Body of pancreas (tissue), 4 donors: Measurements from ENCODE around the gene C1QBP. TPM values are rescaled to one million over a fixed set of nuclear protein-coding genes. Genes with fewer than 3 reads are reported as not detected.
"Not testable (repeated sequence)": the region's sequence is repeated elsewhere in the genome, so short reads cannot be mapped to it uniquely, and the experiment has no call there.

Source experiments
- ATAC-seq: fragments of 150-250 bp; one replicate; pipeline ENCODE4 v1.9.1; 2016
- DNase-seq, 4 donors: peaks; one replicate each; pipeline ENCODE4 v3.0.0-alpha.2; 2019
- H3K27ac ChIP-seq, 4 donors: fragments of 200-600 bp; sonication (generic); 1 replicate in 3 of 4; 2 replicates in 1 of 4; pipeline versions ENCODE4 v1.5.1 to v1.6.1; 2016 to 2019; ENCODE audit warnings: mild to moderate bottlenecking in 1 of 4, mixed read lengths in 1 of 4, moderate library complexity in 1 of 4
- H3K27me3 ChIP-seq, 2 donors: fragments of 200-600 bp; sonication (generic); one replicate each; pipeline ENCODE4 v1.6.0; 2016; ENCODE audit warnings: mild to moderate bottlenecking in 1 of 2
- H3K36me3 ChIP-seq, 2 donors: fragments of 200-600 bp; sonication (generic); replicated peaks in 1 of 2; 2 replicates each; pipeline ENCODE4 v1.5.1; 2016; ENCODE audit warnings: low read depth in 2 of 2; ENCODE audit not compliant: insufficient read depth in 1 of 2
- H3K4me1 ChIP-seq: fragments of 200-600 bp; sonication (generic); one replicate; pipeline ENCODE4 v1.6.0; 2016
- H3K4me3 ChIP-seq, 2 donors: fragments of 200-600 bp; sonication (generic); 1 replicate in 1 of 2; 2 replicates in 1 of 2; pipeline ENCODE4 v1.5.1; 2016 to 2019
- H3K9me3 ChIP-seq, 3 donors: fragments of 200-600 bp; sonication (generic); 1 replicate in 2 of 3; 2 replicates in 1 of 3; pipeline ENCODE4 v1.5.1; 2016
- POLR2A ChIP-seq, 3 donors: fragments of 450-650 bp; IDR thresholded peaks; one replicate each; pipeline ENCODE4 v1.6.1; 2016; ENCODE audit warnings: antibody characterized with exemption in 3 of 3, mild to moderate bottlenecking in 2 of 3
- WGBS, 2 donors: methylation state at CpG; one replicate each; pipeline ENCODE4 v1.1.5; 2017; 5-methylcytosine and 5-hydroxymethylcytosine counted together
- intact Hi-C: fragments of 100-400 bp; cut with DNase I; formaldehyde crosslinking; loops from one replicate; pipeline ENCODE4 v1.15.1; 2023
- total RNA-seq, 2 donors: library from RNA; depleted of rRNA; stranded (reverse); fragments of >200 nt; gene quantifications; one replicate each; pipeline ENCODE4 v1.1.0, GENCODE V29; 2016
- TF ChIP-seq, protein P1 (sequence below), 7 experiments: fragments of 450-650 bp in 4 of 7; fragments of 200-600 bp in 3 of 7; sonication (generic) in 3 of 7; IDR thresholded peaks; one replicate each; pipeline ENCODE4 v1.5.1; 2016 to 2019; ENCODE audit warnings: antibody characterized with exemption in 7 of 7

C1QBP gene
- total RNA-seq, 2 donors from 2014 or later: 46.5 to 62.3 TPM

DNA sequence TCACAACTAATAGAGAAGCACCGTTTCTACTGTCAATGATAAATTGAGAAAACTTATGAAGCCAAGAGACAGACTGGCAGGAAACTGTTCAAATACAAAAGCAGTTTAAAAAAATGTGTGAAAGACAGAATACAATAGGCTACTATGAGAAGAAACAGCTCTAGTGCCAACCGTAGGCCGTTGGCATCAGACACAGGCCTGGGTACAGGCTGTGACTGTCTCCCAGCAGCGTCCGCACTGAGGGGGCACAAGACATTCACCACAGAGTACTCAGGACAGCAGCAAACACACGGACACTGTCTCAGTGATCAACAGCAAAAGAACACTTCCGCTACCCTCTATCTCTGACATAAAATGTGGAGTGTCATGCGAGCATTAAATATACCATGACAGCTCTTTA lies 7.8 kb upstream of the C1QBP start:
- no peak for TF ChIP-seq POLR2A (IDR thresholded peaks at IDR 0.05)
- TF ChIP-seq, protein P1, sequence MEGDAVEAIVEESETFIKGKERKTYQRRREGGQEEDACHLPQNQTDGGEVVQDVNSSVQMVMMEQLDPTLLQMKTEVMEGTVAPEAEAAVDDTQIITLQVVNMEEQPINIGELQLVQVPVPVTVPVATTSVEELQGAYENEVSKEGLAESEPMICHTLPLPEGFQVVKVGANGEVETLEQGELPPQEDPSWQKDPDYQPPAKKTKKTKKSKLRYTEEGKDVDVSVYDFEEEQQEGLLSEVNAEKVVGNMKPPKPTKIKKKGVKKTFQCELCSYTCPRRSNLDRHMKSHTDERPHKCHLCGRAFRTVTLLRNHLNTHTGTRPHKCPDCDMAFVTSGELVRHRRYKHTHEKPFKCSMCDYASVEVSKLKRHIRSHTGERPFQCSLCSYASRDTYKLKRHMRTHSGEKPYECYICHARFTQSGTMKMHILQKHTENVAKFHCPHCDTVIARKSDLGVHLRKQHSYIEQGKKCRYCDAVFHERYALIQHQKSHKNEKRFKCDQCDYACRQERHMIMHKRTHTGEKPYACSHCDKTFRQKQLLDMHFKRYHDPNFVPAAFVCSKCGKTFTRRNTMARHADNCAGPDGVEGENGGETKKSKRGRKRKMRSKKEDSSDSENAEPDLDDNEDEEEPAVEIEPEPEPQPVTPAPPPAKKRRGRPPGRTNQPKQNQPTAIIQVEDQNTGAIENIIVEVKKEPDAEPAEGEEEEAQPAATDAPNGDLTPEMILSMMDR (IDR thresholded peaks at IDR 0.05): no peak
- DNase-seq (no peak), ATAC-seq (no peak)
- 81 to 84% methylated on average over 8 of the region's 8 CpGs for WGBS, 2 donors
- Histone ChIP-seq H3K9me3 (no peaks in the 10 kb centered on the region), H3K27ac (no peak overlapping the region), H3K36me3 (peaks cover 0 to 14% of the 10 kb centered on the region in 2 donors), H3K4me3 (no peak overlapping the region), H3K27me3 (no peaks in the 10 kb centered on the region), H3K4me1 (no peaks in the 10 kb centered on the region)
- intact Hi-C loops: no loop called here

DNA sequence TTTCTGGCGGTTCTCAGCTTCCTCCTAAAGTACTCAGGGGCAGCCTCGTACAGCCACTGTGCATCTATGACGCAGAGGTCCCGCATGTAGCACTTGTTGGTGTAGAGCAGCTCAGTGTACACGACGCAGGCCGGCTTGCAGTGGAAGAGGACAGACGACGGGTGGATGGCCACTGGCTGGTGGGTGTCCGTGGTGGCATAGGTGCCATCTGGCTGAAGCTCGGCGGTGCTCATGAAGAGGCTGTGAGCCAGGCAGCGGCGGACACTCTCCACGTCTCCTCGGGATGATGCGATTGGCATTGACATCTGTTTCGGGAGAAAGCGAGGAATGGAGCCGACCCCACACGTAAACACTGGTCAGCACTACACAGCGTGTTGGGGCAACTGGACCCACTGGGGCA lies 5.3 kb upstream of the C1QBP start:
- TF ChIP-seq, protein P1 (IDR thresholded peaks at IDR 0.05): no peak
- TF ChIP-seq POLR2A (IDR thresholded peaks at IDR 0.05): no peak
- Histone ChIP-seq H3K4me3 (no peak overlapping the region), H3K36me3 (peaks cover 0 to 9% of the 10 kb centered on the region in 2 donors), H3K4me1 (peaks cover 4% of the 10 kb centered on the region), H3K27ac (no peak overlapping the region), H3K27me3 (no peaks in the 10 kb centered on the region), H3K9me3 (no peaks in the 10 kb centered on the region)
- intact Hi-C loops: no loop called here
- WGBS, 2 donors: 90 to 93% methylated on average over 22 of the region's 22 CpGs
- DNase-seq: no peak
- ATAC-seq: no peak

DNA sequence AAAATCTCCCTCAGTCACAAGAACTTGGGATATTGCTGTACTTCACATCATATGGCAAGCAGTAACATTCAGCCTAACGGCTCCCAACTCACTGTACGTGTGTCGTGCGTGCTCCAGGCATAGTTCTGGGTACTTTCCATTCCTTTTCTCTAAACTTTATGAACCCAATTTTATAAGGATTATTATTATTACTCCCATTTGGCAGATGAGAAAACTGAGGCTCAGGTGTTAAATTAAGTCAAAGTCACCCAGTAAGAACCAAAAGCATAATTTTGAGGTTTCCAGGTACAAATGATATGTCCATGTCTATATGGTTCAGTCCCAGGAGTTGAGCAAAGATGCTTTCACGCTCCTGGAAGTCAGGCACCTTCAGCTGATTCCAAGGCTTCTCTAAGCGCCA lies 4.8 kb upstream of the C1QBP start:
- peaks cover 5% of the 10 kb centered on the region for H3K4me1 ChIP-seq
- no peaks in the 10 kb centered on the region for H3K27me3 ChIP-seq
- ATAC-seq: no peak
- H3K9me3 ChIP-seq: no peaks in the 10 kb centered on the region
- peaks cover 0 to 9% of the 10 kb centered on the region in 2 donors for H3K36me3 ChIP-seq
- no peak for DNase-seq
- no peak overlapping the region for H3K27ac ChIP-seq
- no peak overlapping the region for H3K4me3 ChIP-seq
- intact Hi-C loops: no loop called here
- WGBS, 2 donors: 96% methylated on average over 5 to 6 of the region's 6 CpGs
- no peak for TF ChIP-seq POLR2A (IDR thresholded peaks at IDR 0.05)
- TF ChIP-seq, protein P1 (IDR thresholded peaks at IDR 0.05): no peak

DNA sequence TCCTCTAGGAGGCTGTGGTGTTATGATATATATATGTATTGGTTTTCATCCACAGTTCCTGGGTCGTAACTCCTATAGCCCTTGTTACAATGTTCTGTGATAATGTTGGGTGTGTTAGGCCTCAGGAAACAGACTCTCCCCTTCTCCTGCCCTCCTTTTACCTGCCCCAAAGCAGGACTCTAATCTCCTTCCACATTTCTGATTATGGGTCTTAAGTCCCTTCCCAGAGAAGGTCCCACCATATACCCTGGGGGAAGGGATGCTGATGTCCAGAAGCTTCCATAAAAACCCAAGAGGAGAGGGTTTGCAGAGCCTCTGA lies 450 bp upstream of the C1QBP start:
- no peak for ATAC-seq
- Histone ChIP-seq H3K27me3 (no peaks in the 10 kb centered on the region), H3K27ac (peak overlapping the region in 3 of 4 donors; percentile 58 to 84 (median 76)), H3K36me3 (peaks cover 0 to 16% of the 10 kb centered on the region in 2 donors), H3K4me3 (no peak overlapping the region), H3K4me1 (peaks cover 24% of the 10 kb centered on the region), H3K9me3 (no peaks in the 10 kb centered on the region)
- TF ChIP-seq POLR2A (IDR thresholded peaks at IDR 0.05): no peak
- TF ChIP-seq, protein P1 (IDR thresholded peaks at IDR 0.05): no peak
- DNase-seq: no peak
- WGBS, 2 donors: 4 to 9% methylated on average over 1 of the region's 1 CpG
- intact Hi-C loops: loop anchor here (10.0 kb wide), 1 partner anchor 185 kb away; no protein-coding TSS in a partner anchor

DNA sequence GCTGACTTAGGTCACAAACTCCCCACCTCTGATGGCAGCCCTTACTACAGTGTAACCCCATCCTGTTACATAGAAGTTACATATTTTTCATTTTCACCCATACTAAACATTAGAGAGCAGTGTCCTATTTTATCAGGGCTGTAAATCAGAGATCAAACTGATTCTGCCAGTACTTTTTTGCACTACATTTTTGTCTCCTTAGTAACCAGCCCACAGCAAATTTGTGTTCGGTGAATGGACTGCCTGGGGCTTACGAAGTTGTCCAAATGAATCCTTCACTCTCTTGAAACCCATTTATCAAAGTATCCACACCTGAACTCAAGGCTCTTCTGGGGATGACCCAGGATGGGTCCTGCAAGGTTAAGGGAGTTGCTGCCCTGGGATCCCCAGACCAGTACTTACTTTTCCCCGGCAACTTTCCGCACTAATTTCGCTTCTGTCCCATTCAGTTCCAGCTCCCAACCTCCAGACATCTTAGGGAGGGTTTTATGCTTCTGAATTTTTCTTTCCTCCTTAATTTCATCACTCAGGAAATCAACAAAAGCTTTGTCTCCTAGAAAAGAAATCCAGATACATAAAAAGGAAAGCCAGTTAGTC lies 1.1 kb downstream of the C1QBP start:
- TF ChIP-seq POLR2A (IDR thresholded peaks at IDR 0.05): no peak
- TF ChIP-seq, protein P1 (IDR thresholded peaks at IDR 0.05): no peak
- ATAC-seq (no peak), DNase-seq (no peak)
- Histone ChIP-seq H3K27ac (peak overlapping the region in 2 of 4 donors; percentile 53 to 84), H3K4me1 (peaks cover 24% of the 10 kb centered on the region), H3K9me3 (no peaks in the 10 kb centered on the region), H3K4me3 (peak overlapping the region in 1 of 2 donors; percentile 83), H3K36me3 (peaks cover 0 to 20% of the 10 kb centered on the region in 2 donors), H3K27me3 (no peaks in the 10 kb centered on the region)
- intact Hi-C loops: loop anchor here (10.0 kb wide), 1 partner anchor 183 kb away; no protein-coding TSS in a partner anchor
- 43 to 63% methylated on average over 5 of the region's 5 CpGs for WGBS, 2 donors

DNA sequence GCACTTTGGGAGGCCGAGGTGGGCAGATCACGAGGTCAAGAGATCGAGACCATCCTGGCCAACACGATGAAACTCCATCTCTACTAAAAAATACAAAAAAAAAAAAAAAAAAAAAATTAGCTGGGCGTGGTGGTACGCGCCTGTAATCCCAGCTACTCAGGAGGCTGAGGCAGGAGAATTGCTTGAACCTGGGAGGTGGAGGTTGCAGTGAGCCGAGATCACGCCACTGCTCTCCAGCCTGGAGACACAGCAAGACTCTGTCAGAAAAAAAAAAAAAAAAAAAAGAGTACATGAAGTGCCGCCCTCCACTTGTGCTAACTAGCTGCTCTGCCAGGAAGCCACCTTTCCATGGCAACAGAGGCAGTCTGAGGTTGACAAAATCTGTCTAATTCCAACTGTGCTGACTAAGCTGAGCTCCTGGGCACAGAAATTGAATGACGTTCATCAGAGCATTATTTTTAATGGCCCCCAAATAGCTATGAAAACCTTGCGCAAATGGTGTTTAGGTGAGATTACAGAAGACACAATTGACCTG lies 3.1 kb downstream of the C1QBP start:
- not testable (repeated sequence) for H3K27ac ChIP-seq, H3K4me3 ChIP-seq, H3K9me3 ChIP-seq, ATAC-seq, H3K27me3 ChIP-seq
- DNase-seq: peak in 3 of 4 donors; percentile 13 to 34 (median 17)
- H3K36me3 ChIP-seq: peaks cover 0 to 30% of the 10 kb centered on the region in 2 donors
- WGBS, 2 donors: 88 to 91% methylated on average over 9 to 12 of the region's 12 CpGs
- H3K4me1 ChIP-seq: peaks cover 24% of the 10 kb centered on the region
- intact Hi-C loops: loop anchor here (10.0 kb wide), 1 partner anchor 181 kb away; no protein-coding TSS in a partner anchor
